OCI-LY7 (cell line): Measurements from ENCODE around the gene OPCML. TPM values are rescaled to one million over a fixed set of nuclear protein-coding genes. Genes with fewer than 3 reads are reported as not detected.

Experiments used
- BruUV-seq: library from RNA; stranded (reverse); fragments of 400-500 nt; replicated peaks from 2 replicates; lab custom pipeline; 2021; lab: Mats Ljungman, UMichigan
- CTCF ChIA-PET: fragments of 300-600 bp; sonication (Branson Sonifier 250); formaldehyde crosslinking; loops from one replicate; lab custom pipeline; 2022; ENCODE audit warnings: antibody characterized with exemption; ENCODE audit not compliant: unreplicated experiment; lab: Charles Lee
- POLR2A ChIA-PET: fragments of 300-600 bp; sonication (Branson Sonifier 250); formaldehyde crosslinking; loops from one replicate; lab custom pipeline; 2022; ENCODE audit warnings: antibody characterized with exemption; lab: Charles Lee
- DNase-seq: peaks from one replicate; pipeline ENCODE4 v3.0.0-alpha.2; 2015; ENCODE audit warnings: low spot score
- H2AFZ ChIP-seq: fragments of 200-600 bp; sonication (generic), shearing (Covaris generic); 2 replicates; pipeline ENCODE4 v1.6.1; 2014; ENCODE audit warnings: mild to moderate bottlenecking, antibody characterized with exemption, low read length, moderate library complexity
- H3K27ac ChIP-seq: fragments of 200-600 bp; sonication (generic); 2 replicates; pipeline ENCODE4 v1.5.1; 2014; ENCODE audit warnings: mixed run types, low read depth, mild to moderate bottlenecking, moderate library complexity, low read length, inconsistent platforms; ENCODE audit not compliant: poor library complexity, severe bottlenecking
- H3K36me3 ChIP-seq: fragments of 200-600 bp; sonication (generic); 2 replicates; pipeline ENCODE4 v1.6.1; 2014; ENCODE audit warnings: mild to moderate bottlenecking, antibody characterized with exemption, low read length, moderate library complexity, mixed read lengths; ENCODE audit not compliant: insufficient read depth
- H3K4me1 ChIP-seq: fragments of 200-600 bp; sonication (generic); 2 replicates; pipeline ENCODE4 v1.5.1; 2014; ENCODE audit warnings: mild to moderate bottlenecking, low read length; ENCODE audit not compliant: insufficient read depth, poor library complexity, severe bottlenecking
- H3K4me2 ChIP-seq: fragments of 200-600 bp; sonication (generic); 2 replicates; pipeline ENCODE4 v1.6.1; 2014; ENCODE audit warnings: mild to moderate bottlenecking, low read length
- H3K4me3 ChIP-seq: fragments of 200-600 bp; sonication (generic); 2 replicates; pipeline ENCODE4 v1.5.1; 2014; ENCODE audit warnings: mild to moderate bottlenecking, low read depth, low read length; ENCODE audit not compliant: poor library complexity, severe bottlenecking
- H3K79me2 ChIP-seq: fragments of 200-600 bp; sonication (generic); 2 replicates; pipeline ENCODE4 v1.6.1; 2016; ENCODE audit warnings: low read depth, mild to moderate bottlenecking, low read length, moderate library complexity, mixed read lengths; ENCODE audit not compliant: insufficient read depth
- H3K9me2 ChIP-seq: fragments of 200-600 bp; sonication (generic); 2 replicates; pipeline ENCODE4 v1.6.1; 2016; ENCODE audit warnings: mild to moderate bottlenecking, low read length, mixed read lengths; ENCODE audit not compliant: insufficient read depth
- H3K9me3 ChIP-seq: fragments of 200-600 bp; sonication (generic); 2 replicates; pipeline ENCODE4 v1.6.1; 2014; ENCODE audit warnings: mild to moderate bottlenecking, mixed run types, low read length, mixed read lengths
- H4K20me1 ChIP-seq: fragments of 200-600 bp; sonication (generic); 2 replicates; pipeline ENCODE4 v1.6.1; 2014; ENCODE audit warnings: mild to moderate bottlenecking, antibody characterized with exemption, low read length, moderate library complexity, mixed read lengths; ENCODE audit not compliant: insufficient read depth
- EZH2phosphoT487 ChIP-seq: fragments of 200-600 bp; sonication (generic); IDR thresholded peaks from 2 replicates; pipeline ENCODE4 v1.6.1; 2018; ENCODE audit warnings: low read depth, borderline replicate concordance, mild to moderate bottlenecking, mixed run types, antibody characterized with exemption, low read length, moderate library complexity, mixed read lengths
- intact Hi-C: fragments of 100-400 bp; cut with micrococcal nuclease; formaldehyde crosslinking; loops from one replicate; pipeline ENCODE4 v1.10.0; 2022; ENCODE audit not compliant: unreplicated experiment
- total RNA-seq, 2 experiments: library from RNA; depleted of rRNA in 1 of 2; stranded (reverse); fragments of >200 nt in 1 of 2; shearing (Covaris generic) in 1 of 2; gene quantifications; 2 replicates each; pipeline ENCODE4 v1.2.3, GENCODE V29; 2014 to 2022
- TF ChIP-seq, protein P1 (sequence below): fragments of 200-600 bp; sonication (generic); conservative IDR thresholded peaks from 2 replicates; pipeline ENCODE4 v1.5.1; 2014; ENCODE audit warnings: mild to moderate bottlenecking, antibody characterized with exemption, low read length, moderate library complexity, mixed read lengths

Gene OPCML
- total RNA-seq, 2 experiments from 2014 or later = not detected

- BruUV-seq = no TSS peak
- ChIA-PET POLR2A (no interaction called here), CTCF (no interaction called here)
- Histone ChIP-seq H4K20me1 (no peaks in the 10 kb centered on the region), H3K4me1 (no peaks in the 10 kb centered on the region), H3K36me3 (no peaks in the 10 kb centered on the region), H3K79me2 (no peaks in the 10 kb centered on the region), H3K4me2 (no peak overlapping the region), H3K9me3 (no peaks in the 10 kb centered on the region), H3K9me2 (no peaks in the 10 kb centered on the region), H2AFZ (no peak overlapping the region), H3K27ac (no peak overlapping the region), H3K4me3 (no peak overlapping the region)
- no peak for DNase-seq
- intact Hi-C loops = no loop called here
- TF ChIP-seq EZH2phosphoT487 = no peak
- TF ChIP-seq, protein P1, sequence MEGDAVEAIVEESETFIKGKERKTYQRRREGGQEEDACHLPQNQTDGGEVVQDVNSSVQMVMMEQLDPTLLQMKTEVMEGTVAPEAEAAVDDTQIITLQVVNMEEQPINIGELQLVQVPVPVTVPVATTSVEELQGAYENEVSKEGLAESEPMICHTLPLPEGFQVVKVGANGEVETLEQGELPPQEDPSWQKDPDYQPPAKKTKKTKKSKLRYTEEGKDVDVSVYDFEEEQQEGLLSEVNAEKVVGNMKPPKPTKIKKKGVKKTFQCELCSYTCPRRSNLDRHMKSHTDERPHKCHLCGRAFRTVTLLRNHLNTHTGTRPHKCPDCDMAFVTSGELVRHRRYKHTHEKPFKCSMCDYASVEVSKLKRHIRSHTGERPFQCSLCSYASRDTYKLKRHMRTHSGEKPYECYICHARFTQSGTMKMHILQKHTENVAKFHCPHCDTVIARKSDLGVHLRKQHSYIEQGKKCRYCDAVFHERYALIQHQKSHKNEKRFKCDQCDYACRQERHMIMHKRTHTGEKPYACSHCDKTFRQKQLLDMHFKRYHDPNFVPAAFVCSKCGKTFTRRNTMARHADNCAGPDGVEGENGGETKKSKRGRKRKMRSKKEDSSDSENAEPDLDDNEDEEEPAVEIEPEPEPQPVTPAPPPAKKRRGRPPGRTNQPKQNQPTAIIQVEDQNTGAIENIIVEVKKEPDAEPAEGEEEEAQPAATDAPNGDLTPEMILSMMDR = no peak
Observed at GRCh38 chr11:132873841-132874240, 658.5 kb downstream of the OPCML start.

DNA sequence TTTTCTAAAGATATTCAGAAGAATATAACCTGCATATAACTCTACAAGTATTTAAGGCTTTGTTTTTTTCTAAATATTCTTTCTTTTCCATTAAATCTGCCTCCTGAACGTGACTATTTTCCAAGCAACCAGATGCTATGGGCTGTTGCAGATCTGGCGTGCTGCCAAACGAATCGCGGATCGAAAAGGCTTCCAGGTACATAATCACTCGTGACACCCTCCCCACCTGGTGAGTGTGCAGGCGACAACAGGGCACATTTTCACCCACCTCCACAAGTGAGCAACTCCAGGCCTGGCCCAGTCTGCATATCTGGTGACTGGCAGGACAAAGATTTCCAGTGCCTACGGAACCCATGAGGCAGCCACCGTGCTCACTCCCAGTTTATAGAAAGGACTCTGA lies 660.1 kb downstream of the OPCML start:
- no TSS peak for BruUV-seq
- H4K20me1 ChIP-seq = no peaks in the 10 kb centered on the region
- no peak overlapping the region for H3K4me2 ChIP-seq
- no peak overlapping the region for H3K4me3 ChIP-seq
- H3K9me3 ChIP-seq = no peaks in the 10 kb centered on the region
- H3K27ac ChIP-seq = no peak overlapping the region
- no peaks in the 10 kb centered on the region for H3K9me2 ChIP-seq
- no peaks in the 10 kb centered on the region for H3K36me3 ChIP-seq
- ChIA-PET POLR2A (no interaction called here), CTCF (no interaction called here)
- H2AFZ ChIP-seq = no peak overlapping the region
- intact Hi-C loops = no loop called here
- no peaks in the 10 kb centered on the region for H3K4me1 ChIP-seq
- DNase-seq = no peak
- no peaks in the 10 kb centered on the region for H3K79me2 ChIP-seq
- TF ChIP-seq, protein P1 = no peak
- no peak for TF ChIP-seq EZH2phosphoT487

DNA sequence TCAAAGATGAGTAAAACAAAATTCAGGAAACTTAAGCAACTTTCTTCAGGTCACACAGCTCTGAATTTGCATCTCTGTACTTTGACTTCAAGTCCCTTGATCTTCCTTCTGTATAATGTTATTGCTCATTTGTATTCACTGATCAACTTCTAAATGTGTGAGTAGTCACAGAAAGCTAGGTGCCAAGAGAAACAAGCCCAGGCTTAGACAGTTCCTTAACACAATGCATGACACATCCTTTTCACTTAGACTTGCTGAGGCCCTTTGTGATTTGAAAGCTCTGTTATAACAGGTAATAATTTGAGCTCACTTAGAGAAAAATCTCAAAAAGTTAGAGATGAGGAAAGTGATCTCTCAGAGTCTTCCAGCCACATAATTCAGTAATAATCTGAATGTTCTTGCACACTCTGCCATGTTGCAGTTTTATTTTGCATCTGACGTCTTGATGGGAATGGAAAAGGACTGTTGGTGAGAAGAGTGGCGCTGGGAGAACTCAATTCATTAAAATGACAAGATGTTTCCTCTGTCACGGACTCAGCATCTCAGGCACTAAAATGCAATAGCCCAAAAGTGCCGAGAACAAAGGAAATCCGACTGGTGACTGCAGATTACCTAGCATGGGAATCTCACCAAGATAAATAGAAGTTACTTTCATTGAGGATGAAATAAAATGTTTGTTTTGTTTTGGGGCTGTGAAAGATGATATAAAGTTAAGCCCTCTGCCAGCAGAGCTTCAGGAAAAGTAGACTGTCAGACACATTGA lies 665.3 kb downstream of the OPCML start:
- no peaks in the 10 kb centered on the region for H4K20me1 ChIP-seq
- DNase-seq = no peak
- no peaks in the 10 kb centered on the region for H3K9me2 ChIP-seq
- no peaks in the 10 kb centered on the region for H3K79me2 ChIP-seq
- intact Hi-C loops = no loop called here
- POLR2A ChIA-PET = no interaction called here
- no peak overlapping the region for H3K4me3 ChIP-seq
- no peaks in the 10 kb centered on the region for H3K4me1 ChIP-seq
- no peak for TF ChIP-seq EZH2phosphoT487
- no peaks in the 10 kb centered on the region for H3K36me3 ChIP-seq
- no peak overlapping the region for H2AFZ ChIP-seq
- no peaks in the 10 kb centered on the region for H3K9me3 ChIP-seq
- H3K4me2 ChIP-seq = no peak overlapping the region
- no TSS peak for BruUV-seq
- H3K27ac ChIP-seq = no peak overlapping the region
- CTCF ChIA-PET = no interaction called here
